Measurements from ENCODE around the gene PSMB11. TPM values are rescaled to one million over a fixed set of nuclear protein-coding genes. Genes with fewer than 3 reads are reported as not detected.

Gene PSMB11
- polyA plus RNA-seq, 1 donor, result not detected

GRCh38 chr14:23058654-23059504 is 16.9 kb downstream of the PSMB11 start:
- no peak for DNase-seq (ENCODE audit: low read depth)

GRCh38 chr14:23060536-23061260 is 18.7 kb downstream of the PSMB11 start:
- no peak for DNase-seq (ENCODE audit: low read depth)

GRCh38 chr14:23062002-23062401 is 20.0 kb downstream of the PSMB11 start:
- DNase-seq (ENCODE audit: low read depth), result no peak

GRCh38 chr14:23063601-23064000 is 21.6 kb downstream of the PSMB11 start:
- no peak for DNase-seq (ENCODE audit: low read depth)

GRCh38 chr14:23066368-23066767 is 24.4 kb downstream of the PSMB11 start:
- no peak for DNase-seq (ENCODE audit: low read depth)

- no peak for DNase-seq (ENCODE audit: low read depth)
These were observed 25.1 kb downstream of the PSMB11 start for GRCh38 chr14:23066855-23067744.

- no peak for DNase-seq (ENCODE audit: low read depth)
These were observed 26.1 kb downstream of the PSMB11 start for GRCh38 chr14:23067847-23068788.

GRCh38 chr14:23068789-23069412 is 26.9 kb downstream of the PSMB11 start:
- DNase-seq (ENCODE audit: low read depth), result peak; percentile 79

GRCh38 chr14:23069413-23069806 is 27.4 kb downstream of the PSMB11 start:
- DNase-seq (ENCODE audit: low read depth), result no peak

- DNase-seq (ENCODE audit: low read depth), result no peak
These were observed 28.5 kb downstream of the PSMB11 start for GRCh38 chr14:23070262-23071129.

- peak; percentile 57 for DNase-seq (ENCODE audit: low read depth)
These were observed 29.4 kb downstream of the PSMB11 start for GRCh38 chr14:23071244-23071920.

- DNase-seq (ENCODE audit: low read depth), result no peak
These were observed 30.0 kb downstream of the PSMB11 start for GRCh38 chr14:23071921-23072539.

GRCh38 chr14:23074906-23075305 is 32.9 kb downstream of the PSMB11 start:
- no peak for DNase-seq (ENCODE audit: low read depth)

- no peak for DNase-seq (ENCODE audit: low read depth)
These were observed 34.9 kb downstream of the PSMB11 start for GRCh38 chr14:23076785-23077408.

GRCh38 chr14:23077962-23078361 is 36.0 kb downstream of the PSMB11 start:
- DNase-seq (ENCODE audit: low read depth), result no peak

GRCh38 chr14:23078692-23079116 is 36.7 kb downstream of the PSMB11 start:
- DNase-seq (ENCODE audit: low read depth), result no peak

- no peak for DNase-seq (ENCODE audit: low read depth)
These were observed 37.7 kb downstream of the PSMB11 start for GRCh38 chr14:23079716-23080115.

- no peak for DNase-seq (ENCODE audit: low read depth)
These were observed 38.5 kb downstream of the PSMB11 start for GRCh38 chr14:23080474-23080873.
